ACC112 (cell line): ENCODE measurements around the gene GPR21.

Source experiments
- H2AFZ ChIP-seq: fragments of 200-600 bp; sonication (generic); one replicate; pipeline ENCODE4 v1.6.0; 2017; ENCODE audit warnings: antibody characterized with exemption, low read length; ENCODE audit not compliant: unreplicated experiment
- H3K27ac ChIP-seq: fragments of 200-600 bp; sonication (generic); 2 replicates; pipeline ENCODE4 v1.5.1; 2014; ENCODE audit warnings: low read depth, mild to moderate bottlenecking, antibody characterized with exemption, low read length, moderate library complexity
- H3K27me3 ChIP-seq: fragments of 200-600 bp; sonication (generic); 2 replicates; pipeline ENCODE4 v1.6.1; 2014; ENCODE audit warnings: mild to moderate bottlenecking, antibody characterized with exemption, low read length, moderate library complexity, mixed read lengths; ENCODE audit not compliant: insufficient read depth
- H3K36me3 ChIP-seq: fragments of 200-600 bp; sonication (generic); 2 replicates; pipeline ENCODE4 v1.6.1; 2016; ENCODE audit warnings: mild to moderate bottlenecking, antibody characterized with exemption, low read length, moderate library complexity, mixed read lengths; ENCODE audit not compliant: insufficient read depth
- H3K4me1 ChIP-seq: fragments of 200-600 bp; sonication (generic); one replicate; pipeline ENCODE4 v1.6.1; 2016; ENCODE audit warnings: low read length, mixed read lengths; ENCODE audit not compliant: insufficient read depth, unreplicated experiment, control insufficient read depth
- H3K4me3 ChIP-seq: fragments of 200-600 bp; sonication (generic); 2 replicates; pipeline ENCODE4 v1.5.1; 2014; ENCODE audit warnings: mild to moderate bottlenecking, low read depth, low read length
- H3K79me2 ChIP-seq: fragments of 200-600 bp; sonication (generic); one replicate; pipeline ENCODE4 v1.6.0; 2016; ENCODE audit warnings: low read length; ENCODE audit not compliant: control insufficient read depth, unreplicated experiment, insufficient read depth

GPR21 gene

DNA sequence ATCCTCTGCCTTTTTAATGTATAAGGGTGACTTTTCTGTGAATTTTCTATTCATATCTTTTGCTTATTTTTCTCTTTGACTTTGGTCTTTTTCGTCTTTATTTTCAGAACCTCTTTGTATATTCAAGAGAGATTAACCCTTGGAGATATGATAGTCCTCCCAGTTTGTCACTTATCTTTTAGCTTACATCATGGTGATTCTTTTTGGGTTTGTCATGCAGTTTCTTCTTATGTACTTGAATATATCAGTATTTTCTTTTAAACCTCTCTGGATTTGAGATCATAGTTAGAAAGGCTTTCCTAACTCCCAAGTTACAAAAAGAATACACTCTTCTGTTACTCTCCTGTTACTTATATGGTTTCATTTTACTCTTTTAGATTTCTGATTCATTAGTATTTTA lies 27.5 kb upstream of the GPR21 start:
- Histone ChIP-seq H3K27ac (no peak overlapping the region), H3K27me3 (no peaks in the 10 kb centered on the region)

GRCh38 chr9:123007269-123007668 lies 26.2 kb upstream of the GPR21 start:
- H3K36me3 ChIP-seq, result peaks cover 15% of the 10 kb centered on the region
- no peak overlapping the region for H3K27ac ChIP-seq
- no peaks in the 10 kb centered on the region for H3K79me2 ChIP-seq
- H3K27me3 ChIP-seq, result no peaks in the 10 kb centered on the region
- no peak overlapping the region for H3K4me3 ChIP-seq
- H2AFZ ChIP-seq, result no peak overlapping the region
- peaks cover 14% of the 10 kb centered on the region for H3K4me1 ChIP-seq

More for the DNA sequence above, 27.5 kb upstream of the GPR21 start:
- Histone ChIP-seq H3K79me2 (no peaks in the 10 kb centered on the region), H2AFZ (no peak overlapping the region), H3K36me3 (peaks cover 10% of the 10 kb centered on the region), H3K4me1 (peaks cover 14% of the 10 kb centered on the region), H3K4me3 (no peak overlapping the region)

GRCh38 chr9:123008909-123009308 lies 24.6 kb upstream of the GPR21 start:
- no peak overlapping the region for H3K4me3 ChIP-seq
- no peak overlapping the region for H2AFZ ChIP-seq
- no peaks in the 10 kb centered on the region for H3K79me2 ChIP-seq
- H3K36me3 ChIP-seq, result peaks cover 28% of the 10 kb centered on the region
- no peak overlapping the region for H3K27ac ChIP-seq
- H3K4me1 ChIP-seq, result peaks cover under 1% of the 10 kb centered on the region
- H3K27me3 ChIP-seq, result no peaks in the 10 kb centered on the region

GRCh38 chr9:123011380-123011779 lies 22.1 kb upstream of the GPR21 start:
- H2AFZ ChIP-seq, result no peak overlapping the region
- no peaks in the 10 kb centered on the region for H3K27me3 ChIP-seq
- no peaks in the 10 kb centered on the region for H3K79me2 ChIP-seq
- no peaks in the 10 kb centered on the region for H3K4me1 ChIP-seq
- no peak overlapping the region for H3K4me3 ChIP-seq
- no peak overlapping the region for H3K27ac ChIP-seq
- H3K36me3 ChIP-seq, result peaks cover 39% of the 10 kb centered on the region

GRCh38 chr9:123011878-123012528 lies 21.5 kb upstream of the GPR21 start:
- H3K79me2 ChIP-seq, result no peaks in the 10 kb centered on the region
- no peaks in the 10 kb centered on the region for H3K27me3 ChIP-seq
- H3K4me1 ChIP-seq, result no peaks in the 10 kb centered on the region
- peaks cover 43% of the 10 kb centered on the region for H3K36me3 ChIP-seq
- no peak overlapping the region for H3K4me3 ChIP-seq
- H2AFZ ChIP-seq, result no peak overlapping the region
- H3K27ac ChIP-seq, result no peak overlapping the region

- H2AFZ ChIP-seq, result no peak overlapping the region
- no peak overlapping the region for H3K27ac ChIP-seq
- H3K36me3 ChIP-seq, result peaks cover 44% of the 10 kb centered on the region
- no peaks in the 10 kb centered on the region for H3K79me2 ChIP-seq
- no peaks in the 10 kb centered on the region for H3K4me1 ChIP-seq
- no peaks in the 10 kb centered on the region for H3K27me3 ChIP-seq
- H3K4me3 ChIP-seq, result no peak overlapping the region
Measured at GRCh38 chr9:123016631-123017030, 16.8 kb upstream of the GPR21 start.

DNA sequence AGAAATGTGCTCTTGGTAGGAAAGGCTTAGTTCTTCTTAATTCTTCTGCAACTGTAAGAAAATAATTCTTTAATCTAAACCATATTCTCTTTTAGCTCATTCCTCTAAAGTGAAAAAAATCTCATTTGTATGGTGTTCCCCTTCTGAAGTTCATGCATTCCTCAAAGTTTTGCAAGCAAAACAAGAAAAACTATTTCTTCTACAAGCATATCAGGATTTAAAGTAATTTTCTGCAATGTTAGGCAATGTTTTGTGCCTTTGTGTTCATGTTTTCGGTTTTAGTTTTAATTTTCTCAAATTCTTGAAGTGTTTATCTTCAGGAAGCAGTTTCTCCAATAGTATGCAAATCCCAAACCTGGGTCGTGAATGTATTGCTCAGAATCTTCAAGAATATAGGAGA lies 12.7 kb upstream of the GPR21 start:
- Histone ChIP-seq H3K36me3 (peaks cover 22% of the 10 kb centered on the region), H3K4me3 (no peak overlapping the region), H3K27ac (no peak overlapping the region)

GRCh38 chr9:123026425-123026824 lies 7.0 kb upstream of the GPR21 start:
- Histone ChIP-seq H3K4me1 (no peaks in the 10 kb centered on the region), H3K4me3 (no peak overlapping the region), H2AFZ (no peak overlapping the region), H3K36me3 (peaks cover 16% of the 10 kb centered on the region), H3K27ac (no peak overlapping the region), H3K79me2 (no peaks in the 10 kb centered on the region), H3K27me3 (no peaks in the 10 kb centered on the region)

More for the DNA sequence above, 12.7 kb upstream of the GPR21 start:
- no peaks in the 10 kb centered on the region for H3K27me3 ChIP-seq
- H3K79me2 ChIP-seq, result no peaks in the 10 kb centered on the region
- H2AFZ ChIP-seq, result no peak overlapping the region
- no peaks in the 10 kb centered on the region for H3K4me1 ChIP-seq

DNA sequence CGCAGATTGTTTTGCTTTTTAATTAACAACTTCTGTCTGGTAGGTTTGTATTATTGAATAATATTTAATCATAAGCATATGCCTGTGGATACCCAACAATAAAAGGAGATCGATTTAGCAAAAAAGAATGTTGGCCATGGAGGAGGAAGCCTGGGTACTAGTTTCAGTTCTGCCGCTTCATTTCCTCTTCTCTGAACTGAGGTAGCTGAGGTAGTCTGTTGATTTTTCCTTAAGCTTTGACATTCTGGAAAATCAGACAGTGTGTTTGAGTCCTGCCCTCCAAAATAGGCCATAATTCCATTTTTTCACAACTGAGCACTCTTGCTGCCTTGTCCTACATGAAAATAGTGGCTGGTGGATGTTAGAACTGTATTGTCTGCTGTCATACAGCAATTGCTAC lies 6.0 kb upstream of the GPR21 start:
- no peak overlapping the region for H3K4me3 ChIP-seq
- no peaks in the 10 kb centered on the region for H3K4me1 ChIP-seq
- no peaks in the 10 kb centered on the region for H3K27me3 ChIP-seq
- H3K36me3 ChIP-seq, result peaks cover 13% of the 10 kb centered on the region; the same call in 1 of the 2 replicates
- H3K79me2 ChIP-seq, result no peaks in the 10 kb centered on the region
- H2AFZ ChIP-seq, result no peak overlapping the region
- H3K27ac ChIP-seq, result no peak overlapping the region

- Histone ChIP-seq H3K36me3 (peaks cover 13% of the 10 kb centered on the region; the same call in 1 of the 2 replicates), H3K4me3 (no peak overlapping the region), H3K4me1 (no peaks in the 10 kb centered on the region), H3K27me3 (no peaks in the 10 kb centered on the region), H2AFZ (no peak overlapping the region), H3K79me2 (no peaks in the 10 kb centered on the region), H3K27ac (no peak overlapping the region)
Measured at GRCh38 chr9:123028136-123028535, 5.3 kb upstream of the GPR21 start.

DNA sequence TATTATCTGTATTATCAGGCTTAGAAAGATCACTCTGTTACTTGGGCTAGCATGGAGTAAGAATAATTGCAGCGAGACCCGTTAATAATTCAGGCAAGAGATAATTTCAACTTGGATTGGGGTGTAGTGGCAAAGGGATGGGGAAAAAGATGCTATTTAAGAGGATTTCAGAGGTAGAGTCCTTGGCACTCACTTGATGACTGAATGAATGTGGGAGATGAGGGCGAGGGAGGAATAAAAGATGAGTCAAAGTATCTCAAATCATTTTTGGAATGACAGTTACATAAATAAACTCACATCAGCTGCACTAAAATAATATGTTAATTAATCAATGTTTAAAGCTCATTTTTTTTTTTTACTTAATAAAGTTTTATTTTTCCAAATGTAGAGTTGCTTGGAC lies 4.5 kb upstream of the GPR21 start:
- no peak overlapping the region for H3K27ac ChIP-seq
- no peaks in the 10 kb centered on the region for H3K79me2 ChIP-seq
- H3K36me3 ChIP-seq, result peaks cover 13% of the 10 kb centered on the region; the same call in 1 of the 2 replicates
- no peaks in the 10 kb centered on the region for H3K27me3 ChIP-seq
- no peak overlapping the region for H2AFZ ChIP-seq
- H3K4me3 ChIP-seq, result no peak overlapping the region
- no peaks in the 10 kb centered on the region for H3K4me1 ChIP-seq
